OCI-LY1 (cell line): ENCODE measurements around the gene BTBD9.

Experiments used
- H2AFZ ChIP-seq: fragments of 200-600 bp; sonication (generic), shearing (Covaris generic); 2 replicates; pipeline ENCODE4 v1.6.0; 2014; ENCODE audit warnings: antibody characterized with exemption, mild to moderate bottlenecking, low read length
- H3F3A ChIP-seq: fragments of 200-600 bp; sonication (generic), shearing (Covaris generic); 2 replicates; pipeline ENCODE4 v1.6.0; 2014; ENCODE audit warnings: mild to moderate bottlenecking, antibody characterized with exemption, low read length, moderate library complexity; ENCODE audit not compliant: insufficient read depth
- H3K27ac ChIP-seq: fragments of 200-600 bp; sonication (generic); 2 replicates; pipeline ENCODE4 v1.5.1; 2014; ENCODE audit warnings: low read length, mixed run types, mild to moderate bottlenecking, low read depth; ENCODE audit not compliant: poor library complexity, severe bottlenecking
- H3K27me3 ChIP-seq: fragments of 200-600 bp; sonication (generic); 2 replicates; pipeline ENCODE4 v1.6.0; 2014; ENCODE audit warnings: antibody characterized with exemption, mild to moderate bottlenecking, low read length, moderate library complexity; ENCODE audit not compliant: insufficient read depth
- H3K36me3 ChIP-seq: fragments of 200-600 bp; sonication (generic); 2 replicates; pipeline ENCODE4 v1.6.1; 2014; ENCODE audit warnings: mild to moderate bottlenecking, antibody characterized with exemption, low read length, moderate library complexity, mixed read lengths; ENCODE audit not compliant: insufficient read depth
- H3K4me1 ChIP-seq: fragments of 200-600 bp; sonication (generic); 2 replicates; pipeline ENCODE4 v1.5.1; 2014; ENCODE audit warnings: mild to moderate bottlenecking, low read length, moderate library complexity; ENCODE audit not compliant: insufficient read depth, severe bottlenecking
- H3K4me2 ChIP-seq: fragments of 200-600 bp; sonication (generic), shearing (Covaris generic); 2 replicates; pipeline ENCODE4 v1.6.1; 2014; ENCODE audit warnings: low read length
- H3K4me3 ChIP-seq: fragments of 200-600 bp; sonication (generic); 2 replicates; pipeline ENCODE4 v1.5.1; 2014; ENCODE audit warnings: low read length, low read depth, mild to moderate bottlenecking, mixed read lengths; ENCODE audit not compliant: poor library complexity, severe bottlenecking
- H3K79me2 ChIP-seq: fragments of 200-600 bp; shearing (Covaris generic); 2 replicates; pipeline ENCODE4 v1.6.1; 2016; ENCODE audit warnings: mixed run types, low read length, mixed read lengths; ENCODE audit not compliant: insufficient read depth
- H3K9ac ChIP-seq: fragments of 200-600 bp; sonication (generic), shearing (Covaris generic); 2 replicates; pipeline ENCODE4 v1.6.1; 2014; ENCODE audit warnings: mild to moderate bottlenecking, low read length, mixed read lengths
- H3K9me2 ChIP-seq: fragments of 200-600 bp; sonication (generic), shearing (Covaris generic); 2 replicates; pipeline ENCODE4 v1.6.1; 2014; ENCODE audit warnings: low read depth, mild to moderate bottlenecking, low read length, mixed read lengths
- H3K9me3 ChIP-seq: fragments of 200-600 bp; shearing (Covaris generic); 2 replicates; pipeline ENCODE4 v1.6.1; 2014; ENCODE audit warnings: low read length, mixed read lengths
- H4K20me1 ChIP-seq: fragments of 200-600 bp; sonication (generic), shearing (Covaris generic); 2 replicates; pipeline ENCODE4 v1.6.0; 2016; ENCODE audit warnings: mild to moderate bottlenecking, low read length; ENCODE audit not compliant: insufficient read depth
- CTCF ChIP-seq: fragments of 200-600 bp; sonication (generic), shearing (Covaris generic); IDR thresholded peaks from 2 replicates; pipeline ENCODE4 v1.5.1; 2017; ENCODE audit warnings: mild to moderate bottlenecking, antibody characterized with exemption, low read length, moderate library complexity, mixed read lengths
- EZH2 ChIP-seq: fragments of 200-600 bp; sonication (generic), shearing (Covaris generic); IDR thresholded peaks from 2 replicates; pipeline ENCODE4 v1.8.0; 2017; ENCODE audit warnings: borderline replicate concordance, mixed run types, mild to moderate bottlenecking, antibody characterized with exemption, low read length, moderate library complexity, mixed read lengths

Gene BTBD9

GRCh38 chr6:38241200-38241871 lies 398.4 kb downstream of the BTBD9 start:
- Histone ChIP-seq H2AFZ (no peak overlapping the region), H3K9me2 (no peaks in the 10 kb centered on the region), H3K9ac (no peak overlapping the region), H3K27me3 (no peaks in the 10 kb centered on the region), H3F3A (no peaks in the 10 kb centered on the region), H3K79me2 (no peaks in the 10 kb centered on the region), H3K36me3 (no peaks in the 10 kb centered on the region), H3K4me3 (no peak overlapping the region), H3K4me1 (peaks cover 7% of the 10 kb centered on the region), H3K9me3 (no peaks in the 10 kb centered on the region), H3K27ac (no peak overlapping the region), H3K4me2 (no peak overlapping the region), H4K20me1 (no peaks in the 10 kb centered on the region)
- TF ChIP-seq EZH2, result no peak
- TF ChIP-seq CTCF, result no peak

GRCh38 chr6:38239719-38240451 lies 399.8 kb downstream of the BTBD9 start:
- Histone ChIP-seq H3K79me2 (no peaks in the 10 kb centered on the region), H4K20me1 (no peaks in the 10 kb centered on the region), H3K4me3 (no peak overlapping the region), H2AFZ (no peak overlapping the region), H3K27me3 (no peaks in the 10 kb centered on the region), H3K4me1 (peaks cover 7% of the 10 kb centered on the region), H3K9me3 (no peaks in the 10 kb centered on the region), H3K27ac (no peak overlapping the region), H3K36me3 (no peaks in the 10 kb centered on the region), H3K9ac (no peak overlapping the region), H3F3A (no peaks in the 10 kb centered on the region), H3K9me2 (no peaks in the 10 kb centered on the region), H3K4me2 (no peak overlapping the region)
- TF ChIP-seq EZH2 (no peak), CTCF (no peak)

GRCh38 chr6:38236631-38237030 lies 403.1 kb downstream of the BTBD9 start:
- Histone ChIP-seq H3K9me2 (no peaks in the 10 kb centered on the region), H2AFZ (no peak overlapping the region), H3K36me3 (no peaks in the 10 kb centered on the region), H3F3A (no peaks in the 10 kb centered on the region), H3K9ac (no peak overlapping the region), H4K20me1 (no peaks in the 10 kb centered on the region), H3K4me1 (peaks cover 7% of the 10 kb centered on the region), H3K4me3 (no peak overlapping the region), H3K4me2 (no peak overlapping the region), H3K9me3 (no peaks in the 10 kb centered on the region), H3K27me3 (no peaks in the 10 kb centered on the region), H3K27ac (no peak overlapping the region), H3K79me2 (no peaks in the 10 kb centered on the region)
- no peak for TF ChIP-seq CTCF
- TF ChIP-seq EZH2, result no peak
